ENCODE data around the gene STRA8.

Gene STRA8

GRCh38 chr7:135286876-135287275, 53.2 kb downstream of the STRA8 start:
- peaks cover 16% of the 10 kb centered on the region for H3K4me1 ChIP-seq (ENCODE audit: insufficient read depth, poor library complexity, severe bottlenecking)
- H3K27ac ChIP-seq (ENCODE audit: poor library complexity, severe bottlenecking), result no peak overlapping the region
- H3K36me3 ChIP-seq (ENCODE audit: low read depth), result no peaks in the 10 kb centered on the region
- no peak for TF ChIP-seq CTCF (IDR thresholded peaks at IDR 0.05; ENCODE audit: poor library complexity, severe bottlenecking)
- DNase-seq (ENCODE audit: low spot score) (no peak), ATAC-seq (ENCODE audit: low read depth) (no peak)
- H3K9me3 ChIP-seq (ENCODE audit: severe bottlenecking), result no peaks in the 10 kb centered on the region
- no peaks in the 10 kb centered on the region for H3K27me3 ChIP-seq (ENCODE audit: insufficient read depth, poor library complexity, severe bottlenecking)
- H3K4me3 ChIP-seq (ENCODE audit: severe bottlenecking), result no peak overlapping the region

- ATAC-seq (ENCODE audit: low read depth), result no peak
- no peak for DNase-seq (ENCODE audit: low spot score)
- no peaks in the 10 kb centered on the region for H3K27me3 ChIP-seq (ENCODE audit: insufficient read depth, poor library complexity, severe bottlenecking)
- no peak overlapping the region for H3K4me3 ChIP-seq (ENCODE audit: severe bottlenecking)
- H3K4me1 ChIP-seq (ENCODE audit: insufficient read depth, poor library complexity, severe bottlenecking), result peaks cover 20% of the 10 kb centered on the region
- H3K27ac ChIP-seq (ENCODE audit: poor library complexity, severe bottlenecking), result peak overlapping the region; percentile 99
- H3K36me3 ChIP-seq (ENCODE audit: low read depth), result no peaks in the 10 kb centered on the region
- no peaks in the 10 kb centered on the region for H3K9me3 ChIP-seq (ENCODE audit: severe bottlenecking)
- TF ChIP-seq CTCF (IDR thresholded peaks at IDR 0.05; ENCODE audit: poor library complexity, severe bottlenecking), result no peak
Observed at GRCh38 chr7:135290594-135290993, 57.0 kb downstream of the STRA8 start.

GRCh38 chr7:135291809-135292253, 58.2 kb downstream of the STRA8 start:
- H3K36me3 ChIP-seq (ENCODE audit: low read depth), result no peaks in the 10 kb centered on the region
- ATAC-seq (ENCODE audit: low read depth) (peak; percentile 96), DNase-seq (ENCODE audit: low spot score) (peak; percentile 94)
- peak overlapping the region; percentile 99 for H3K27ac ChIP-seq (ENCODE audit: poor library complexity, severe bottlenecking)
- no peak overlapping the region for H3K4me3 ChIP-seq (ENCODE audit: severe bottlenecking)
- H3K27me3 ChIP-seq (ENCODE audit: insufficient read depth, poor library complexity, severe bottlenecking), result no peaks in the 10 kb centered on the region
- no peak for TF ChIP-seq CTCF (IDR thresholded peaks at IDR 0.05; ENCODE audit: poor library complexity, severe bottlenecking)
- no peaks in the 10 kb centered on the region for H3K9me3 ChIP-seq (ENCODE audit: severe bottlenecking)
- H3K4me1 ChIP-seq (ENCODE audit: insufficient read depth, poor library complexity, severe bottlenecking), result peaks cover 20% of the 10 kb centered on the region

- no peak overlapping the region for H3K4me3 ChIP-seq (ENCODE audit: severe bottlenecking)
- no peaks in the 10 kb centered on the region for H3K27me3 ChIP-seq (ENCODE audit: insufficient read depth, poor library complexity, severe bottlenecking)
- H3K4me1 ChIP-seq (ENCODE audit: insufficient read depth, poor library complexity, severe bottlenecking), result peaks cover 2% of the 10 kb centered on the region
- H3K9me3 ChIP-seq (ENCODE audit: severe bottlenecking), result peaks cover 7% of the 10 kb centered on the region
- H3K27ac ChIP-seq (ENCODE audit: poor library complexity, severe bottlenecking), result no peak overlapping the region
- no peak for TF ChIP-seq CTCF (IDR thresholded peaks at IDR 0.05; ENCODE audit: poor library complexity, severe bottlenecking)
- ATAC-seq (ENCODE audit: low read depth) (no peak), DNase-seq (ENCODE audit: low spot score) (no peak)
- no peaks in the 10 kb centered on the region for H3K36me3 ChIP-seq (ENCODE audit: low read depth)
Observed at GRCh38 chr7:135299235-135299634, 65.6 kb downstream of the STRA8 start.

GRCh38 chr7:135300913-135301765, 67.5 kb downstream of the STRA8 start:
- Histone ChIP-seq H3K27me3 (ENCODE audit: insufficient read depth, poor library complexity, severe bottlenecking) (no peaks in the 10 kb centered on the region), H3K4me3 (ENCODE audit: severe bottlenecking) (no peak overlapping the region), H3K27ac (ENCODE audit: poor library complexity, severe bottlenecking) (peak overlapping the region; percentile 32), H3K36me3 (ENCODE audit: low read depth) (no peaks in the 10 kb centered on the region), H3K9me3 (ENCODE audit: severe bottlenecking) (peaks cover 7% of the 10 kb centered on the region), H3K4me1 (ENCODE audit: insufficient read depth, poor library complexity, severe bottlenecking) (peaks cover 2% of the 10 kb centered on the region)
- ATAC-seq (ENCODE audit: low read depth), result no peak
- TF ChIP-seq CTCF (IDR thresholded peaks at IDR 0.05; ENCODE audit: poor library complexity, severe bottlenecking), result no peak
- no peak for DNase-seq (ENCODE audit: low spot score)

All from RWPE2 (cell line).